Endodermal cell (in vitro differentiated cells): ENCODE data around the gene SUPT4H1. TPM values are rescaled to one million over a fixed set of nuclear protein-coding genes. Genes with fewer than 3 reads are reported as not detected.
A peak's percentile ranks its signal among the peaks of the same experiment; 100 is the strongest.

Experiments used
- DNase-seq: peaks from one replicate; pipeline ENCODE4 v3.0.0-alpha.2; 2017
- H3K27ac ChIP-seq: 2 replicates; pipeline ENCODE4 v1.5.1; 2013; ENCODE audit warnings: mild to moderate bottlenecking, low read depth, low read length, moderate library complexity
- H3K27me3 ChIP-seq: 2 replicates; pipeline ENCODE4 v1.6.1; 2013; ENCODE audit warnings: mild to moderate bottlenecking, low read length, moderate library complexity; ENCODE audit not compliant: insufficient read depth, control insufficient read depth, poor library complexity, severe bottlenecking
- H3K36me3 ChIP-seq: 2 replicates; pipeline ENCODE4 v1.7.0; 2013; ENCODE audit warnings: mild to moderate bottlenecking, low read length, moderate library complexity; ENCODE audit not compliant: control insufficient read depth, insufficient read depth
- H3K4me1 ChIP-seq: one replicate; pipeline ENCODE4 v1.7.0; 2013; ENCODE audit warnings: low read length; ENCODE audit not compliant: control insufficient read depth, insufficient read depth
- H3K4me3 ChIP-seq: 2 replicates; pipeline ENCODE4 v1.5.1; 2013; ENCODE audit warnings: mild to moderate bottlenecking, low read length, moderate library complexity
- H3K9ac ChIP-seq: 2 replicates; pipeline ENCODE4 v1.6.1; 2013; ENCODE audit warnings: mild to moderate bottlenecking, low read length, moderate library complexity; ENCODE audit not compliant: poor library complexity, severe bottlenecking; ENCODE audit errors: extremely low read depth
- H3K9me3 ChIP-seq: 2 replicates; pipeline ENCODE4 v1.6.1; 2013; ENCODE audit warnings: mild to moderate bottlenecking, low read length, moderate library complexity; ENCODE audit not compliant: control insufficient read depth
- H3K27ac Mint-ChIP-seq: 2 replicates; pipeline ENCODE4 v1.8.0; 2020; ENCODE audit warnings: mixed read lengths
- H3K27me3 Mint-ChIP-seq: 2 replicates; pipeline ENCODE4 v1.8.0; 2021; ENCODE audit warnings: mild to moderate bottlenecking, mixed read lengths; ENCODE audit not compliant: insufficient read depth
- H3K36me3 Mint-ChIP-seq: 2 replicates; pipeline ENCODE4 v1.8.0; 2020; ENCODE audit warnings: low read depth, mixed read lengths
- H3K4me1 Mint-ChIP-seq: 2 replicates; pipeline ENCODE4 v1.8.0; 2020; ENCODE audit warnings: mixed read lengths
- H3K4me3 Mint-ChIP-seq: 2 replicates; pipeline ENCODE4 v1.8.0; 2020; ENCODE audit warnings: mild to moderate bottlenecking, moderate library complexity, mixed read lengths
- H3K9me3 Mint-ChIP-seq: 2 replicates; pipeline ENCODE4 v1.8.0; 2020; ENCODE audit warnings: mild to moderate bottlenecking, mixed read lengths
- CTCF ChIP-seq: fragments of 200-600 bp; sonication (generic); conservative IDR thresholded peaks from 2 replicates; pipeline ENCODE4 v1.5.0; 2021; ENCODE audit warnings: antibody characterized with exemption, mild to moderate bottlenecking
- WGBS, 2 experiments: methylation state at CpG; one replicate each; pipeline versions ENCODE4 v1.1.5 to v1.1.7; 2013; ENCODE audit warnings: missing lambda C conversion rate in 2 of 2, mixed read lengths in 1 of 2; ENCODE audit not compliant: insufficient coverage in 1 of 2, insufficient read length in 1 of 2; 5-methylcytosine and 5-hydroxymethylcytosine counted together
- total RNA-seq, 2 donors: library from RNA; stranded (reverse); fragmentation: NEBNext Ultra II Directional in 1 of 2; extraction: Animal tissue kit (Norgen Biotek cat#: 25700) in 1 of 2; gene quantifications; 2 replicates in 1 of 2; 3 replicates in 1 of 2; pipeline ENCODE4 v1.2.1, GENCODE V29; 2021

The SUPT4H1 gene
- total RNA-seq, 2 donors from 2014 or later, result 97.2 to 98.8 TPM

DNA sequence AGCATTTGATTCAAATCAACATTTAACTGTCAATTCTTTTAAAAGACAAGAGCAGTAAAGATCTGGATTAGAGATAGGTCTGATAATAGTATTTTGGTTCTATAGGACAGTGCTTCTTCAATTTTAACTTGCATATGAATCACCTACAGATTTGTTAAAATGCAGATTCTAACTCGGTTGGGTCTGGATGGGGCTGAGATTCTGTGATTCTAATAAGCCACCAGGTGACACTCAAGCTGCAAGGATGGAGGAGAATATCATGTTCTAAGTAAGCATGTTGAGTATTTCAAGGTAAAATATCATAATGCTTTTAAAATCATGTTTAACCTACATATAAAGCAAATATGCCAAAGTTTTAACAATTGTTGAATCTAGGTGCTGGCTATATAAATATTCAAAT, 39.2 kb downstream of the SUPT4H1 start:
- TF ChIP-seq CTCF, result peak; percentile 12
- Mint-ChIP-seq H3K4me3 (no peak overlapping the region), H3K27me3 (peaks cover 2% of the 10 kb centered on the region), H3K36me3 (peaks cover 4% of the 10 kb centered on the region), H3K9me3 (no peaks in the 10 kb centered on the region), H3K4me1 (no peaks in the 10 kb centered on the region), H3K27ac (no peak overlapping the region)
- Histone ChIP-seq H3K4me1 (no peaks in the 10 kb centered on the region), H3K9me3 (no peaks in the 10 kb centered on the region), H3K27me3 (no peaks in the 10 kb centered on the region), H3K36me3 (no peaks in the 10 kb centered on the region), H3K4me3 (no peak overlapping the region), H3K9ac (no peak overlapping the region), H3K27ac (no peak overlapping the region)
- DNase-seq, result no peak
- 52% methylated on average over 1 of the region's 1 CpG; no CpG with 5 or more reads in 1 of the 2 experiments for WGBS, 2 experiments

- no peaks in the 10 kb centered on the region for H3K9me3 ChIP-seq
- TF ChIP-seq CTCF, result no peak
- no peak overlapping the region for H3K27ac Mint-ChIP-seq
- H3K36me3 ChIP-seq, result no peaks in the 10 kb centered on the region
- H3K4me3 ChIP-seq, result no peak overlapping the region
- peak; percentile 52 for DNase-seq
- H3K4me3 Mint-ChIP-seq, result no peak overlapping the region
- no peaks in the 10 kb centered on the region for H3K27me3 ChIP-seq
- H3K27ac ChIP-seq, result no peak overlapping the region
- H3K4me1 ChIP-seq, result no peaks in the 10 kb centered on the region
- WGBS, 2 experiments, result 90 to 95% methylated on average over 15 to 22 of the region's 23 CpGs
- no peaks in the 10 kb centered on the region for H3K27me3 Mint-ChIP-seq
- H3K9me3 Mint-ChIP-seq, result no peaks in the 10 kb centered on the region
- H3K9ac ChIP-seq, result no peak overlapping the region
- peaks cover 4% of the 10 kb centered on the region for H3K36me3 Mint-ChIP-seq
- no peaks in the 10 kb centered on the region for H3K4me1 Mint-ChIP-seq
These were observed 39.9 kb downstream of the SUPT4H1 start for GRCh38 chr17:58312021-58312630.

GRCh38 chr17:58311429-58311894, 40.5 kb downstream of the SUPT4H1 start:
- WGBS, 2 experiments, result 93 to 100% methylated on average over 5 to 9 of the region's 9 CpGs
- no peak for TF ChIP-seq CTCF
- no peak overlapping the region for H3K27ac Mint-ChIP-seq

More at GRCh38 chr17:58311429-58311894, 40.5 kb downstream of the SUPT4H1 start:
- Histone ChIP-seq H3K9ac (no peak overlapping the region), H3K27me3 (no peaks in the 10 kb centered on the region), H3K27ac (no peak overlapping the region), H3K9me3 (no peaks in the 10 kb centered on the region), H3K4me1 (no peaks in the 10 kb centered on the region), H3K36me3 (no peaks in the 10 kb centered on the region), H3K4me3 (no peak overlapping the region)
- peaks cover 7% of the 10 kb centered on the region for H3K36me3 Mint-ChIP-seq
- H3K27me3 Mint-ChIP-seq, result no peaks in the 10 kb centered on the region
- H3K4me3 Mint-ChIP-seq, result no peak overlapping the region
- DNase-seq, result no peak
- no peaks in the 10 kb centered on the region for H3K4me1 Mint-ChIP-seq
- no peaks in the 10 kb centered on the region for H3K9me3 Mint-ChIP-seq
